Ishikawa (cell line): ENCODE measurements around the gene SPHK2.

Source experiments
- CEBPB ChIP-seq: IDR thresholded peaks from 2 replicates; pipeline ENCODE4 v1.6.1; 2012
- CREB1 ChIP-seq: IDR thresholded peaks from 2 replicates; pipeline ENCODE4 v1.6.1; 2012; ENCODE audit warnings: low read depth
- EGR1 ChIP-seq: IDR thresholded peaks from 2 replicates; pipeline ENCODE4 v1.6.1; 2012
- EP300 ChIP-seq: IDR thresholded peaks from 2 replicates; pipeline ENCODE4 v1.6.1; 2012; ENCODE audit warnings: borderline replicate concordance
- FOXM1 ChIP-seq: IDR thresholded peaks from 2 replicates; pipeline ENCODE4 v1.6.1; 2012; ENCODE audit warnings: low read depth, borderline replicate concordance
- NFIC ChIP-seq: IDR thresholded peaks from 2 replicates; pipeline ENCODE4 v1.6.1; 2012
- RAD21 ChIP-seq: IDR thresholded peaks from 2 replicates; pipeline ENCODE4 v1.6.1; 2012; ENCODE audit warnings: low read depth
- TAF1 ChIP-seq: IDR thresholded peaks from 2 replicates; pipeline ENCODE4 v1.6.1; 2012; ENCODE audit warnings: low read depth, mild to moderate bottlenecking
- TCF12 ChIP-seq: IDR thresholded peaks from 2 replicates; pipeline ENCODE4 v1.6.1; 2012; ENCODE audit warnings: low read depth
- TEAD4 ChIP-seq: IDR thresholded peaks from 2 replicates; pipeline ENCODE4 v1.6.1; 2012
- YY1 ChIP-seq: IDR thresholded peaks from 2 replicates; pipeline ENCODE4 v1.6.1; 2012; ENCODE audit warnings: low read depth
- ZBTB7A ChIP-seq: IDR thresholded peaks from 2 replicates; pipeline ENCODE4 v1.6.1; 2012; ENCODE audit warnings: low read depth
- TF ChIP-seq, protein P1 (sequence below): IDR thresholded peaks from 2 replicates; pipeline ENCODE4 v1.6.1; 2012
- TF ChIP-seq, protein P2 (sequence below): IDR thresholded peaks from 2 replicates; pipeline ENCODE4 v1.6.1; 2012
- TF ChIP-seq, protein P3 (sequence below): IDR thresholded peaks from 2 replicates; pipeline ENCODE4 v1.6.1; 2012; ENCODE audit warnings: low read depth, mild to moderate bottlenecking

Gene SPHK2

DNA sequence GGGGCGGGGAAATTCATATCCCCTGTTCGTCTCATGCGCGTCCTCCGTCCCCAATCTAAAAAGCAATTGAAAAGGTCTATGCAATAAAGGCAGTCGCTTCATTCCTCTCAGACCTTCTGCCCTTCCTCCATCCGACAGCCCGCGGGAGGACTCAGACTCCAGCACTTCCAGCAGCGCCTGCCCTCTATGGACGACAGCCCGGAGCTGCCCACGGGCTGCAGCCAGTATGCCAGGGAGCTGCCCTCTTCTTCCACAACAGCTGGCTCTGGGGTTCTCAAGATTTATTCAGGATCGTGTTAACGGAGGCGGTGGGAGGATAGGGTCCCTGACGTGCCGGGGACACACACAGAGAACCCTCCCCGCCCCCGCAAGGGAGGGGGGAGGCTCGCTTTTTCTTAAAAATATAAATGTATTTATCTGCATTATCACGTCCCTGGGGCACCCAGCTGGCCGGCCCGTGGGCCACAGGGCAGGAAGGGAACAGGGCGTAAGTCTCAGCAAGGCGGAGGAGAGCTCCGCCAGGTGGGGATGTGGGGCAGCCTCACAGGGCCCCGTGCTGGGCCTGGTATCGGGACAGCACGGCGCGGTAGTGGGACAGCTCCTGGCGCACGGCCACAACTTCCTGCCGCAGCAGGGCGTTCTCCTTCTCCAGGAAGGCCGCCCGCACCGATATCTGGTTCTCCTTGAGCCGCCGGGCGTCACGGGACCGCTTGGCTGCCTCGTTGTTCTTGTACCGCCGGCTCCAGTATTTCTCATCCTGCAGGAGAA is 11.2 kb downstream of the SPHK2 start:
- no peak for TF ChIP-seq CEBPB
- TF ChIP-seq TCF12, result 0 out of 2 replicates have a peak, but pooled peaks have one; percentile 27
- TF ChIP-seq, protein P1, sequence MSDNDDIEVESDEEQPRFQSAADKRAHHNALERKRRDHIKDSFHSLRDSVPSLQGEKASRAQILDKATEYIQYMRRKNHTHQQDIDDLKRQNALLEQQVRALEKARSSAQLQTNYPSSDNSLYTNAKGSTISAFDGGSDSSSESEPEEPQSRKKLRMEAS, result no peak

DNA sequence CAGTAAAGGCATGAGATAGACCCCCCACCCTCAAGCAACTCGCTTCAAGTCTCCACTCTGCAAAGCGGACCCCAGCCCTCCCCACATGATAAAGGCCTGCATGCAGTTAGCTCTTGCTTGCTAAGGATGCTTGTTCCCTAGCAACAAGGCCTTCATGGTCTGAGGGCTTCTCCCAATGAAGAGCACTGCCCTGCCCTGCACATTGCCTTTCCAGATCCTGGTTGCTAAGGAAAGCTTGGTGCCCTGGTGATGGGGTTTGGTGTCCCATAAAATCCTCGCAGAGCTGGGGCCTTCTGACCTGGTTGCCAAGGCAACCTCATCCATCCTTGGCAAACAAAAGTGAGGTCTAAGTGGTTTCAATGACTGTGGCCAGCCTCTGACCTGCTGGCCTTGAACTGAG is 11.9 kb downstream of the SPHK2 start:
- no peak for TF ChIP-seq CEBPB
- TF ChIP-seq, protein P1, result no peak
- no peak for TF ChIP-seq ZBTB7A
- TF ChIP-seq, protein P2, sequence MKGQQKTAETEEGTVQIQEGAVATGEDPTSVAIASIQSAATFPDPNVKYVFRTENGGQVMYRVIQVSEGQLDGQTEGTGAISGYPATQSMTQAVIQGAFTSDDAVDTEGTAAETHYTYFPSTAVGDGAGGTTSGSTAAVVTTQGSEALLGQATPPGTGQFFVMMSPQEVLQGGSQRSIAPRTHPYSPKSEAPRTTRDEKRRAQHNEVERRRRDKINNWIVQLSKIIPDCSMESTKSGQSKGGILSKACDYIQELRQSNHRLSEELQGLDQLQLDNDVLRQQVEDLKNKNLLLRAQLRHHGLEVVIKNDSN, result no peak
- no peak for TF ChIP-seq CREB1
- TF ChIP-seq YY1, result no peak
- TF ChIP-seq TAF1, result no peak

DNA sequence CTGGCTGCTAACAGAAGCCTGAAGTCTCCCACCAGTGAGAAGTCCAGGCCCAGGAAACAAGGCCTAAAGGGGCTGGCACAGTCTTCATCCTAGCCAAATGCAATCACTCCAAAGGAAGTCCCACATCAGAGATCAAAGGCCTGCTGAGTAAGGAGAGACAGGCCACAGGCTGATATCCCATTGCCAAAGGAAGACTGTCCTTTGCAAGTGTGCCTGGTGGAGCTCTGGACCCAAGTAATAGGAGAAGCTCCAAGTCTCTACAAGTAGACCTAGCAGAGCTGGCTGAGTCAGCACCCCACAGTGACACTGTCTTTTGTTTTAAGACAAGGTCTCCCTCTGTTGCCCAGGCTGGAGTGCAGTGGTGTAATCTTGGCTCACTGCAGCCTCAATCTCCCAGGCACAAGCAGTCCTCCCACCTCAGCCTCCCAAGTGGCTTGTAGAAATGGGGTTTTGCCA is 13.4 kb downstream of the SPHK2 start:
- TF ChIP-seq TEAD4, result no peak
- TF ChIP-seq, protein P3, sequence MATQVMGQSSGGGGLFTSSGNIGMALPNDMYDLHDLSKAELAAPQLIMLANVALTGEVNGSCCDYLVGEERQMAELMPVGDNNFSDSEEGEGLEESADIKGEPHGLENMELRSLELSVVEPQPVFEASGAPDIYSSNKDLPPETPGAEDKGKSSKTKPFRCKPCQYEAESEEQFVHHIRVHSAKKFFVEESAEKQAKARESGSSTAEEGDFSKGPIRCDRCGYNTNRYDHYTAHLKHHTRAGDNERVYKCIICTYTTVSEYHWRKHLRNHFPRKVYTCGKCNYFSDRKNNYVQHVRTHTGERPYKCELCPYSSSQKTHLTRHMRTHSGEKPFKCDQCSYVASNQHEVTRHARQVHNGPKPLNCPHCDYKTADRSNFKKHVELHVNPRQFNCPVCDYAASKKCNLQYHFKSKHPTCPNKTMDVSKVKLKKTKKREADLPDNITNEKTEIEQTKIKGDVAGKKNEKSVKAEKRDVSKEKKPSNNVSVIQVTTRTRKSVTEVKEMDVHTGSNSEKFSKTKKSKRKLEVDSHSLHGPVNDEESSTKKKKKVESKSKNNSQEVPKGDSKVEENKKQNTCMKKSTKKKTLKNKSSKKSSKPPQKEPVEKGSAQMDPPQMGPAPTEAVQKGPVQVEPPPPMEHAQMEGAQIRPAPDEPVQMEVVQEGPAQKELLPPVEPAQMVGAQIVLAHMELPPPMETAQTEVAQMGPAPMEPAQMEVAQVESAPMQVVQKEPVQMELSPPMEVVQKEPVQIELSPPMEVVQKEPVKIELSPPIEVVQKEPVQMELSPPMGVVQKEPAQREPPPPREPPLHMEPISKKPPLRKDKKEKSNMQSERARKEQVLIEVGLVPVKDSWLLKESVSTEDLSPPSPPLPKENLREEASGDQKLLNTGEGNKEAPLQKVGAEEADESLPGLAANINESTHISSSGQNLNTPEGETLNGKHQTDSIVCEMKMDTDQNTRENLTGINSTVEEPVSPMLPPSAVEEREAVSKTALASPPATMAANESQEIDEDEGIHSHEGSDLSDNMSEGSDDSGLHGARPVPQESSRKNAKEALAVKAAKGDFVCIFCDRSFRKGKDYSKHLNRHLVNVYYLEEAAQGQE, result no peak
- TF ChIP-seq CEBPB, result no peak
- TF ChIP-seq ZBTB7A, result no peak
- no peak for TF ChIP-seq RAD21
- TF ChIP-seq YY1, result no peak
- TF ChIP-seq, protein P1, result no peak
- TF ChIP-seq FOXM1, result no peak
- TF ChIP-seq TAF1, result no peak
- TF ChIP-seq, protein P2, result no peak
- TF ChIP-seq CREB1, result no peak
- no peak for TF ChIP-seq TCF12
- TF ChIP-seq EGR1, result no peak
- TF ChIP-seq EP300, result no peak
- TF ChIP-seq NFIC, result no peak

DNA sequence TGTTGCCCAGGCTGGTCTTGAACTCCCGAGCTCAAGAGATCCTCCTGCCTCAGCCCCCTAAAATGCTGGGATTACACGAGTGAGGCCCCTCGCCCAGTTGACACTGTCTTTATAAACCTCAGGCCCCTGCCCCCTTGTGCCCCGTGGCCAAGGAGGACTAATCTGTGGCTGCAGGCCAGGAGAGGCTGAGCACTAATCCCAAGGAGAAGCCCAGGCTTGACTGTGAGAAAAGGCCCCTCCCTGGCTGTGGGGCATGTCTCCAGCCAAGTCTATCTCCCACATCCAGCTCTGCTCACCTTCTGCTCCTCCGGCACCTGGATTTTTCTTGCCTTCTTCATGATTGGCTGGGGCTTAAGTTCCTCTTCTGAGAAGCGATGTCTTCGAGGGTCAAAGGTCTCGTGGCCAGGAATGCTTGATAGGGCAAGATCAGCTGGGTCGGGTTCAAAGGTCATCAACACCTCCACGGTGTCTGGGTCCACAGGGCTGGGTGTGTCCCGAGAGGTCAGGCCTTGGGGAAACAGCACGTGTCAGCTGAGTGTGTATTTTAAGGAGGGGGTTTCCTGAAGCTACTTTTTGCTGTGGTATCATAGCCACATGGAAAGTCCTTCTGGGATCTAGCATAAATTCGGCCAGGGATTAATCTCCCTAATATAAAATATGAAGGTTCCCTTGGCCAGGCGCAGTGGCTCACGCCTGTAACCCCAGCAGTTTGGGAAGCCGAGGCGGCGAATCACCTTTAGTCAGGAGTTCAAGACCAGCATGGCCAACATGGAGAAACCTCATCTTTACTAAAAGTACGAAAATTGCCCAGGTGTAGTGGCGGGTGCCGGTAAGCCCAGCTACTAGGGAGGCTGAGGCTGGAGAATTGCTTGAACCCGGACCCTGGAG is 14.1 kb downstream of the SPHK2 start:
- TF ChIP-seq TAF1 (no peak), YY1 (no peak), EGR1 (no peak), ZBTB7A (no peak), NFIC (no peak), CREB1 (no peak), FOXM1 (no peak), RAD21 (no peak), EP300 (no peak), TEAD4 (no peak), CEBPB (no peak), TCF12 (no peak)
- TF ChIP-seq, protein P3, result no peak
- TF ChIP-seq, protein P1, result no peak
- TF ChIP-seq, protein P2, result no peak

DNA sequence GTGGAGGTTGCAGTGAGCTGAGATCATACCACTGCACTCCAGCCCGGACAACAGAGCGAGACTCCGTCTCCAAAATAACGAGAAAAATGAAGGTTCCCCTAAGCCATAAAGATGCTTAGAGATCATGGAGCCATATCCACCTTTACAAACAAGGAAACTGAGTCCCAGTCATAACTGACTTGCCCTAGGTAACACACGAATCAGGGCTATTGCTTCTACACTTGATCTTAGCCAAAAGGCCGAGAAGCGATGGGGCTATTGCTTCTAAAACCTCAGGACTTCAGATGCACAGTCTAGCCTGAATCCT is 14.7 kb downstream of the SPHK2 start:
- no peak for TF ChIP-seq TCF12
- TF ChIP-seq, protein P2, result no peak
- TF ChIP-seq TEAD4, result no peak
- TF ChIP-seq EGR1, result no peak
- TF ChIP-seq, protein P1, result no peak
- TF ChIP-seq CREB1, result no peak
- no peak for TF ChIP-seq CEBPB
- no peak for TF ChIP-seq RAD21
- TF ChIP-seq EP300, result no peak
- no peak for TF ChIP-seq YY1
- TF ChIP-seq TAF1, result no peak
- no peak for TF ChIP-seq NFIC
- no peak for TF ChIP-seq ZBTB7A
- TF ChIP-seq FOXM1, result no peak
- TF ChIP-seq, protein P3, result no peak
